ENCODE measurements around the gene VWDE. TPM values are rescaled to one million over a fixed set of nuclear protein-coding genes. Genes with fewer than 3 reads are reported as not detected.

VWDE gene
- total and polyA plus RNA-seq, 2 of the 8 experiments (the other 6 are each of a cell fraction or from before 2014, with no cell fraction given) = 11.0 to 21.2 TPM

GRCh38 chr7:12377406-12377805 is 26.3 kb downstream of the VWDE start (continued):
- TF ChIP-seq PHF8 (conservative IDR thresholded peaks at IDR 0.05; ENCODE audit: low read depth, low read length) = no peak

Data from H1 (cell line).